GM13976 (cell line): ENCODE results near the gene SOS2.

Experiments used
- DNase-seq: peaks from one replicate; pipeline ENCODE4 v3.0.0; 2012; ENCODE audit warnings: low spot score
- in situ Hi-C: fragments of 300-500 bp; cut with MboI; formaldehyde crosslinking; loops from one replicate; pipeline ENCODE4 v1.12.0; 2022; ENCODE audit warnings: low sequenced_read_pairs, mixed read lengths, inconsistent platforms; ENCODE audit not compliant: unreplicated experiment
- TF ChIP-seq, protein P1 (sequence below): IDR thresholded peaks from 2 replicates; pipeline ENCODE4 v1.5.1; 2012; ENCODE audit warnings: borderline replicate concordance, mild to moderate bottlenecking; ENCODE audit not compliant: insufficient read depth; ENCODE audit errors: extremely low read depth, missing control alignments, control extremely low read depth

SOS2 gene

DNA sequence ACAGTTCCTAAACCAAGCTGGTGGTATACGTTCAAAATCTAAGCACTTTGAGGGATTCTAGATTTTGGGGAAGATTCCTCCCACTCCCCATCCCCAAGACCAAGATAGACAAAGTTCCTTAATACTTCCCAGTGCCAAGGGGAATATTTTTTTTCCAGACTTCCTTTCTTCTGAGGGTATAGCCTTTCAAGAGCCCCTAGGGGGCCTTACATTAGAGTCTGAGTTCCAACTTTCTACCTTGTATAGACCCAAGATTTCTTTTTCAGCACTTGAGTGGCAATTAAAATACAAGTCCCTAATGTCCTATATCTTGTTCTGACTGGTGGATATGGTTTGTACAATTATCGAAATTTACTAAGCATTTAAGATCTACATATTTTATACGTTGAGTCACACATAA, 28.7 kb upstream of the SOS2 start:
- in situ Hi-C loops: no loop called here

DNA sequence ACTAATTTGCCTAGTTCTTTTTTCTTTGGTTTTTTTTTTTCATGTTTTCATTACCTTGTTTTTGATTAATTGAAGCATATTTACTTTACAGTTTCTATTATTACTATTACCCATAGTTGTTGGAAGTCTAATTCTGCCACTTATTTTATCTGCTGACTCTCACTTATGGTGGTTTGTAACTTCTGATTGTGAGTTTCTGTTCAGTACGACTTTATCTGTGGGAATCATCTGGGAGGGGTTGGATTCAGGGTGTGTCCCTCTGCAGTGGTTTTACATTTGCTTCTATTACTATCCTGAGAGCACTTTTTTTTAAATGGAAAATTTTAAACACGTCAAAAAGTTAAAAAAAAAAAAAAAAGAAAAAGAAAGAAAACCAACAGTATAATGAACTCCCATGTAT, 26.4 kb upstream of the SOS2 start:
- no peak for DNase-seq
- TF ChIP-seq, protein P1, sequence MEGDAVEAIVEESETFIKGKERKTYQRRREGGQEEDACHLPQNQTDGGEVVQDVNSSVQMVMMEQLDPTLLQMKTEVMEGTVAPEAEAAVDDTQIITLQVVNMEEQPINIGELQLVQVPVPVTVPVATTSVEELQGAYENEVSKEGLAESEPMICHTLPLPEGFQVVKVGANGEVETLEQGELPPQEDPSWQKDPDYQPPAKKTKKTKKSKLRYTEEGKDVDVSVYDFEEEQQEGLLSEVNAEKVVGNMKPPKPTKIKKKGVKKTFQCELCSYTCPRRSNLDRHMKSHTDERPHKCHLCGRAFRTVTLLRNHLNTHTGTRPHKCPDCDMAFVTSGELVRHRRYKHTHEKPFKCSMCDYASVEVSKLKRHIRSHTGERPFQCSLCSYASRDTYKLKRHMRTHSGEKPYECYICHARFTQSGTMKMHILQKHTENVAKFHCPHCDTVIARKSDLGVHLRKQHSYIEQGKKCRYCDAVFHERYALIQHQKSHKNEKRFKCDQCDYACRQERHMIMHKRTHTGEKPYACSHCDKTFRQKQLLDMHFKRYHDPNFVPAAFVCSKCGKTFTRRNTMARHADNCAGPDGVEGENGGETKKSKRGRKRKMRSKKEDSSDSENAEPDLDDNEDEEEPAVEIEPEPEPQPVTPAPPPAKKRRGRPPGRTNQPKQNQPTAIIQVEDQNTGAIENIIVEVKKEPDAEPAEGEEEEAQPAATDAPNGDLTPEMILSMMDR: no peak
- in situ Hi-C loops: no loop called here

More for the DNA sequence above, 28.7 kb upstream of the SOS2 start:
- TF ChIP-seq, protein P1: no peak
- DNase-seq: no peak

DNA sequence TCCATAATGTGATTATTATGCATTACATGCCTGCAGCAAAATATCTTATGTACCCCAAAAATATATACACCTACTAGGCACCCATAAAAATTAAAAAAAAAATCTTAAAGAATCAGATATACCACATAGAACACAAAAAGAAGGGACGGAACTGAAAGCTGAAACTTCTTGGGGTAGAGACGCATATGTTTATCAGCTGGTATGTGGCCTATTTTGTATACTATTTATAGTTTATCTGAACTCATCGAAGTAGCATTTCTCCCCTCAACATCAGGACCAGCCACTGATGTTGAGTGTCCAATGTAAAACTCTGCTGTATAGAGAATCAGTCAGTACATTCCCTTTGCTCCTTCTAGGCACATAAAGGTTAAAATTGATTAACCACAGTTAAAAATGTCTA, 22.9 kb upstream of the SOS2 start:
- in situ Hi-C loops: no loop called here
- TF ChIP-seq, protein P1: no peak
- DNase-seq: no peak

DNA sequence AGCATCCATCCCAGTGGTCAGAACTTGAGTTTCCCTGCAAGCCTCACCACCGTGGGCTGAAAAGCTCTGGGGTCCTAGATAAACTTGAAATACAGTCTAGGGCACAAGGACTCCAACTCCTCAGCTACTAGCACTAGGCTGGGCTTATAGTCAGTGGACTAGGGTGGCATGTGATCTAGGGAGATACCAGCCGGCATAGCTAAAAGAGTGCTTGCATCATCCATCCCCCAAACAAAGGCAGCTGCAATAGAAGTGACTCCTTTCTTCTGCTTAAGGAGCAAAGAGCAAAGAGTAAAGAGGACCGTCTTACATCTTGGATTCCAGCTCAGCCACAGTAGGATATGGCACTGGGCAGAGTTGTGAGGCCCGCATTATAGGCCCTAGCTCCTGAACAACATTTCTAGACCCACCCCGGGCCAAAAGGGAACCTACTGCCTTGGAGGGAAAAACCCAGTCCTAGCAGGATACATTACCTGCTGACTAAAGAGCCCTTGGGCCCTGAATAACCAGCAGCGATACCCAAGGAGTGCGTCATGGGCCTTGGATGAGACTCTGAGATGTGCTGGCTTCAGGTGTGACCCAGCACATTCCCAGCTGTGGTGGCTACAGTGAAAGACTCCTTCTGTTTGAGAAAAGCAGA, 17.9 kb upstream of the SOS2 start:
- in situ Hi-C loops: no loop called here
- TF ChIP-seq, protein P1: no peak
- DNase-seq: no peak

DNA sequence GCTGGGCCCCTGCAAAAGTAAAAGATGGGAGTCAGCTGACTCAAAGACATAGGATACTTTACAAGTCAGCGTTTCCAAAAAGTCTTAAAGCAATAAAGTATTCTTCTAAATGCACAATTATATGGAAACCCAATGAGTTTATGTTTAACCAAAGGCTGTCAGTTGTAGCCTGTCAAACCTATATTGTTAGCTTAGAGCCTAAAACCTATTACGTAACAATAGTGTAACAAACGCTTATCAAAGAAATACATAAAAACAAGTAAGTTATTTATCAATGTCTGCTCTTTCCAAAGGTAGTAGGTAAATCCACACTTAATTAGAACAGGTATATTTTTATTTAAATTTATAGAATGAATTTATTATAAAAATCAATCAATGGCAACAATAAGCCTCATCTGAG, 15.9 kb upstream of the SOS2 start:
- TF ChIP-seq, protein P1: no peak
- DNase-seq: no peak
- in situ Hi-C loops: no loop called here

DNA sequence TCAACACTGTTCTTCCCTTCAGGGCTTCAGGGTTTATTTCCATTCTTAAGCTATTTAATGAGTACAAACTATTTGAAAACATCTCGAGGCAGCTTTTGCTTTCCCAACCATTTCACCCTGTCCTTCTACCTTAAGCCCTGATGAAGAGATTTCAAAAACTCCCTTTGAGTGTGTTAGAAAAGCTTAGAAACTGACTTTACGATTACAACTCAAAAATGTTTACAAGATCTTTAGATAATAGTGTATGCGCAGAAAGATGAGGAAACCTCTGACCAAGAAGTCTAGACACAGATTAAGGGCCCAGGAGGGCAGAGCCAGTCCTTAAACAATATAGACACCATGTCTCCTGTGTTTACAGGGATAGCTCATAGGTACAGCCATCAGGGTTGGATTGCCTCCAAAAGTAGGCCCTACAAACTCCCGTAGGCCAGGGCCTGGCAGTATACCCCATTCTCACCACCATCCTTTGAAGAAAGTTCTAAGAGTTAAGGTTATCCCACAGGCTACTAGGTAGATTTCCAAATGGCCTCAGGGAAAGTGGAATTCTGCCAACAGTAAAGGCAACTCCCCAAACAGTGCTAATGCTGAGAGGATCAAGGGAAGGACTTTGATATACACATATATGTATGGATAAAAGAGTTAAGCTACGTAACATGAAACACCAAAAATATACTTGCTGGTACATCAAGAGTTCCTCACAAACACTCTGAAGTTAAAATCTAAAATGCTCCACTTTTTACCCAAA, 11.4 kb upstream of the SOS2 start:
- in situ Hi-C loops: no loop called here
- DNase-seq: no peak
- TF ChIP-seq, protein P1: no peak
